ENCODE results near the gene ZNF445.

ZNF445 gene

GRCh38 chr3:44477312-44478030 lies at the start of gene ZNF445:
Gene ZNF445, minus strand, starts transcription at chr3:44477670. Its CDS starts 22,121 bp downstream, at chr3:44455549.
- Histone ChIP-seq H3K4me2 (peak within 1 kb of the TSS; percentile 68), H3K27me3 (ENCODE audit: insufficient read depth, low read depth) (no peaks in the 10 kb centered on the region), H3K4me1 (ENCODE audit: low read depth, poor library complexity, severe bottlenecking) (peaks cover 7% of the 10 kb centered on the region), H3K9ac (peak within 1 kb of the TSS; percentile 32; the same call in 1 of the 2 replicates), H3K4me3 (IDR thresholded peaks at IDR 0.05; ENCODE audit: insufficient read depth, low read depth, low read length) (no peak within 1 kb of the TSS), H2AFZ (ENCODE audit: low read depth) (peak within 1 kb of the TSS; percentile 90), H3K27ac (no peak within 1 kb of the TSS), H3K79me2 (ENCODE audit: insufficient read depth, low read depth) (peaks cover 5% of the 10 kb centered on the region; the same call in 1 of the 2 replicates), H4K20me1 (ENCODE audit: insufficient read depth) (no peaks in the 10 kb centered on the region), H3K36me3 (ENCODE audit: insufficient read depth) (no peaks in the 10 kb centered on the region)
- TF ChIP-seq, protein P1, sequence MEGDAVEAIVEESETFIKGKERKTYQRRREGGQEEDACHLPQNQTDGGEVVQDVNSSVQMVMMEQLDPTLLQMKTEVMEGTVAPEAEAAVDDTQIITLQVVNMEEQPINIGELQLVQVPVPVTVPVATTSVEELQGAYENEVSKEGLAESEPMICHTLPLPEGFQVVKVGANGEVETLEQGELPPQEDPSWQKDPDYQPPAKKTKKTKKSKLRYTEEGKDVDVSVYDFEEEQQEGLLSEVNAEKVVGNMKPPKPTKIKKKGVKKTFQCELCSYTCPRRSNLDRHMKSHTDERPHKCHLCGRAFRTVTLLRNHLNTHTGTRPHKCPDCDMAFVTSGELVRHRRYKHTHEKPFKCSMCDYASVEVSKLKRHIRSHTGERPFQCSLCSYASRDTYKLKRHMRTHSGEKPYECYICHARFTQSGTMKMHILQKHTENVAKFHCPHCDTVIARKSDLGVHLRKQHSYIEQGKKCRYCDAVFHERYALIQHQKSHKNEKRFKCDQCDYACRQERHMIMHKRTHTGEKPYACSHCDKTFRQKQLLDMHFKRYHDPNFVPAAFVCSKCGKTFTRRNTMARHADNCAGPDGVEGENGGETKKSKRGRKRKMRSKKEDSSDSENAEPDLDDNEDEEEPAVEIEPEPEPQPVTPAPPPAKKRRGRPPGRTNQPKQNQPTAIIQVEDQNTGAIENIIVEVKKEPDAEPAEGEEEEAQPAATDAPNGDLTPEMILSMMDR (conservative IDR thresholded peaks at IDR 0.05; ENCODE audit: low read depth, low read length), result no peak

DNA sequence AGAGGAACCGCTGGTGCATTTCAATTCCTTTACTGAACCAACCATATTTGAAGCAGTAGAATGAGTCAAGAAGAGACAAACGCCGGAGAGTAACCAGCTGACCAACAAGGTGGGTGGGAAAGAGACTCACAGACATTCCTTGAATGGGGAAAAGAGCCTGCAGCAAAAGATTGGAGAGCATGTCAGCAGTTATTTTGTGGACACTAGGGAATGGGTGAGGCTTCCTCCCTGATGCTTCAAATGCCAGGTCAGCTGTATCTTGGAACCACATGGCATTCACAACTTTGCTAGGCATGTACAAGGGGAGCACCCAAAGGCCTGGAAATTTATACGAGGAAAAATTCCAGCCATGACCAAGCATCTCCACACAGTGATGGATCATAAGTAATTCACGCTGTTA lies 47.6 kb upstream of the ZNF445 start:
- Histone ChIP-seq H3K4me1 (ENCODE audit: low read depth, poor library complexity, severe bottlenecking) (no peaks in the 10 kb centered on the region), H3K36me3 (ENCODE audit: insufficient read depth) (no peaks in the 10 kb centered on the region), H3K4me3 (IDR thresholded peaks at IDR 0.05; ENCODE audit: insufficient read depth, low read depth, low read length) (no peak overlapping the region), H3K27me3 (ENCODE audit: insufficient read depth, low read depth) (no peaks in the 10 kb centered on the region), H3K4me2 (no peak overlapping the region), H4K20me1 (ENCODE audit: insufficient read depth) (no peaks in the 10 kb centered on the region), H3K27ac (no peak overlapping the region), H3K79me2 (ENCODE audit: insufficient read depth, low read depth) (no peaks in the 10 kb centered on the region), H2AFZ (ENCODE audit: low read depth) (no peak overlapping the region), H3K9ac (no peak overlapping the region)
- TF ChIP-seq, protein P1 (conservative IDR thresholded peaks at IDR 0.05; ENCODE audit: low read depth, low read length), result no peak

GRCh38 chr3:44522494-44522933 lies 45.0 kb upstream of the ZNF445 start:
- H3K4me3 ChIP-seq (IDR thresholded peaks at IDR 0.05; ENCODE audit: insufficient read depth, low read depth, low read length), result no peak overlapping the region
- no peak overlapping the region for H3K9ac ChIP-seq
- no peaks in the 10 kb centered on the region for H3K4me1 ChIP-seq (ENCODE audit: low read depth, poor library complexity, severe bottlenecking)
- H4K20me1 ChIP-seq (ENCODE audit: insufficient read depth), result no peaks in the 10 kb centered on the region
- no peak overlapping the region for H3K4me2 ChIP-seq
- H3K36me3 ChIP-seq (ENCODE audit: insufficient read depth), result no peaks in the 10 kb centered on the region
- TF ChIP-seq, protein P1 (conservative IDR thresholded peaks at IDR 0.05; ENCODE audit: low read depth, low read length), result no peak
- H3K79me2 ChIP-seq (ENCODE audit: insufficient read depth, low read depth), result no peaks in the 10 kb centered on the region
- no peaks in the 10 kb centered on the region for H3K27me3 ChIP-seq (ENCODE audit: insufficient read depth, low read depth)
- no peak overlapping the region for H2AFZ ChIP-seq (ENCODE audit: low read depth)
- no peak overlapping the region for H3K27ac ChIP-seq

DNA sequence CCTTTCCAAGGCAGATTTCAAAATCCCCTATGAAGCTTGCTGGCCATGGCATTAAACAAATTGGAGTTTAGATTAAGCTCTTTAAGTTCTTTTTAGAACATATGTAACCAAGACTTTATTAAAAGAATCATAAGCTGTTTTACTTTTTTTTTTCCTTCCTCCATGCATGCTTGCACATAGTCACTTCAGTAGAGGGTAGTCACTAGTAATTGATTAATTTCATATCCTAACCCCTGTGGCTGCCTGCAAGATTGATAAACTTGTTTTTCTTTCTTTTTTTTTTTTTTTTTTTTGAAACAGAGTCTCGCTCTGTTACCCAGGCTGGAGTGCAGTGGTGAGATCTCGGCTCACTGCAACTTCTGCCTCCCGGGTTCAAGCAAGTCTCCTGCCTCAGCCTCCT lies 44.3 kb upstream of the ZNF445 start:
- Histone ChIP-seq H3K79me2 (ENCODE audit: insufficient read depth, low read depth) (no peaks in the 10 kb centered on the region), H4K20me1 (ENCODE audit: insufficient read depth) (no peaks in the 10 kb centered on the region), H2AFZ (ENCODE audit: low read depth) (no peak overlapping the region), H3K36me3 (ENCODE audit: insufficient read depth) (no peaks in the 10 kb centered on the region), H3K4me2 (no peak overlapping the region), H3K4me1 (ENCODE audit: low read depth, poor library complexity, severe bottlenecking) (no peaks in the 10 kb centered on the region), H3K27ac (no peak overlapping the region), H3K4me3 (IDR thresholded peaks at IDR 0.05; ENCODE audit: insufficient read depth, low read depth, low read length) (no peak overlapping the region), H3K27me3 (ENCODE audit: insufficient read depth, low read depth) (no peaks in the 10 kb centered on the region), H3K9ac (no peak overlapping the region)
- TF ChIP-seq, protein P1 (conservative IDR thresholded peaks at IDR 0.05; ENCODE audit: low read depth, low read length), result no peak

Data from KMS-11 (cell line).